ENCODE results near the gene PTPRE.

The PTPRE gene

DNA sequence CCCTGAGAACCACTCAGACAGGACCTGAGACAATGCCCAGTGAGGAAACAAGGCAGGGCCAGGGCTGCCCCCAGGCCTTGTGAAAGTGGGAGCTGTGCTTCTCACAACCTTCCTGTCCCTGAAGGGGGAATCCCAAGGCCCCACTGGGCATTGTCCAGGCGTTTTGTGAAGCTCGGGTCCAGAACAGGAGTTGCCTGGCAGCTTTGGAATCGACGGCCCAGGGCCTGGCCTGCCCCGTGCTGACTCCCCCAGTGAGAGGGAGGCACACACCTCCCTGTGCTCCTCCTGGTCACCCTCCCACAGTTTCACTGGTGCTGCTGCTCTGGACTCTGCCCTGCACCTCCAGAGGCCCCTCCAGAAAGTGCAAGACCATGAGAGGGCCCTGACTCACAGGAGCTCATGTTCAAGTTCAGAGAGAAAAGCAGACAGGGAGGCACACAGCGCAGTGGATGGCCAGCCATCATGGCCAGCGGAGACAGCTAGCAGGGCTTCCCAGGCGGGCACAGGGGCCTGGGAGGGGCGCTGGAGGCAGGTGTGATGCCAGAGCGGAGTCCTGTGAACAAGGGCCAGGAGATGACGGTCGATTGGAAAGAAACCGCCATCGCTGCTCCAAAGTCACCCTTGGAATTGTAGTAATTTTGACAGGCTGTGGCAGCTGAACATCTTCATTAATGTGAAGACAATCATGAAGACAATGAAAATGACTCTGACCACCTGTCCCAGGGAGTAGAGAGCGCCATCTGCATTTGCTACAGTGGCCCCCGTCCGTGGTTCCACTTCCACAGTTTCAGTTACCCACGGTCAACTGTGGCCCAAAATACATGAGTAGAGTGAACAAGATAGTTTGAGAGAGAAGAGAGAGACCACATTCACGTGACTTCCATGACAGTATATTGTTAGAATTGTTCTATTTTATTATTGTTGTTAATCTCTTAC, 115.6 kb downstream of the PTPRE start:
- DNase-seq (ENCODE audit: low read depth in 2 of 2, low spot score in 1 of 2), result no peak

DNA sequence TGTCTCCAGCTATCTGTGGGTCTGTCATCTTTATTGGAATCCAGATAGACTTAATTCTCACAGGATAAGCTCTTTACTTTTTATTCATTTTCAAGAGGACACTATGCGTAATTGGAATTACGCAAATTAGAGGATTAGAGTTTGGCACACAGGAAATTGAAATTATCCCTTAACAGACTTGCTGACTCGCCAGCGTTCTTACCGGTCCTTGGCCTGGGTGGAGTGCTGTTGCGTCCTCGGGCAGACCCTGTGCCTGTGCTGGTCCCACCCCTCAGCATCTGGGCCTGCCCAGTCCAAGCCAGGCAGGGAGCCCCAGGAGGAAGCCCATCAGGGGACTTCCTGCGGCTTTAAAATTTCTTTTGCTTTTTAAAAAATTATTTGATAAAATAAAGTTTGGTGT, 117.5 kb downstream of the PTPRE start:
- DNase-seq (ENCODE audit: low read depth in 2 of 2, low spot score in 1 of 2), result no peak

DNA sequence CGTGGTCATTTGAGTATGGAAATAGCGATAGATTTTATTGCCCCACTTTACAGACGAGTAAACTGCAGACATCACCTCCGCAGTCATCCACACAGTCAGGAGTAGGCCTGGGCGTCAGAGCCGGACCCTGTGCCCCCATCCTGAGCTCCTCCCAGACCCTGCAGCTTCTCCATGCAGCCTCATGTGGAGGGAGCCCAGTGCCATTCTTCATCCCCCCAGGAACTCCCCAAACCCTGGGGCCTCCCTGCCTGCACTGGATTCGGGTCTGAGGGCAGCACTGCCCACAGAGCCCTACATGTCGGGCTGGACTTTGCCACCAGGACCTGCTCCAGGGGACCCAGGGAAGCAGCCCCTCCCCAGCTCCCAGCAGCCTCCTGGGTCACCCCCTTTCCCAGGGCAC, 118.5 kb downstream of the PTPRE start:
- DNase-seq (ENCODE audit: low read depth in 2 of 2, low spot score in 1 of 2), result no peak

DNA sequence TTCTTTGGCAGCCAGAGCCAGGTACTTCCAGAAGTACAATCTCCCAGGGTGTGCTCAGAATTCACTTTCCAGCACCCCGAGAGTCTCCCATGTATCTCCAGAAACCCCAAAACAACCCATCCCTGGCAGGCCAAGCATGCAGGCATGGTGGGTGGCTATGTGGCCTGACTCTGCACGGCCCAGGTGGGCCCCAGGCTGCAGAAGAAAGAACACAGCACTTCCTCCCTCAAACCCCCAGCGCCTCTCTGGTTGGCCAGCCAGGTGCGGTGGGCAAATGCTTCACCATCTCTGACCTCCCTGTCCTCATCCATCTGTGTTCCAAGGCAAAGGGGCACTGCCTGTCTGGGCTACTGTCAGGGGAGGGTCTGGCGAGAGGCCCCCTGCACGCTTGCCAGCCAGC, 119.0 kb downstream of the PTPRE start:
- DNase-seq (ENCODE audit: low read depth in 2 of 2, low spot score in 1 of 2), result no peak

DNA sequence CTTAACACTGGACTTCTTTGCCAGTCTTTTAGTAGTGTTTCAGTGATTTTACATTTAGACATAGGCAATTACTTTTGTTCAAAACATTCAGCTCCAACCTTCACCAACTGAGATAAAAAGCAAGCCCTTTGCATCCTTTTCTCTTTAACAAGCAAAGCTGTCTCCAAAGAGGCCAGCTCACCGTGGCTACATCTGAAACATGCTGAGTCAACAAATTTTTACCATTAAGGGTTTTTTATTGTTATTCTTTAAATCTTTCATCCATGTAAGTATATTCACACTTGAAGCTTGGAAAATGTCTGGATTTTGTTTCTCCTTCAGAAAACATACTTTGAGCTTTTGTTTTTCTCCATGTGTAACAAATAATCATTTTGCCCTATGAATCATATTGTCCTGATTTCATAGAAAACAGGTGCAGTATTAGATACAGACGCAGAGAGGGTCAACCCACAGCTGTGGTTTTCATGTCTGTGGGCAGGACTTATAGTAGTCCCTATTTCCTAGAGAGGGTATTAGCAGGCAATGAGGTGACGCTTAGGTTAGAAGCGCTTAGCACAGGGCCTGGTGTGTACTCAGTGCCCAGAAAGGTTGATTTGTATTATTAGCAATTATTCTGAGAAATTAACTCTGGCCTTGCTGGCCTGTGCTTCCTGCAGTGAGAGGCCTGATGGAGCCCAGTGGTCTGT, 119.9 kb downstream of the PTPRE start:
- DNase-seq (ENCODE audit: low read depth in 2 of 2, low spot score in 1 of 2), result no peak

DNA sequence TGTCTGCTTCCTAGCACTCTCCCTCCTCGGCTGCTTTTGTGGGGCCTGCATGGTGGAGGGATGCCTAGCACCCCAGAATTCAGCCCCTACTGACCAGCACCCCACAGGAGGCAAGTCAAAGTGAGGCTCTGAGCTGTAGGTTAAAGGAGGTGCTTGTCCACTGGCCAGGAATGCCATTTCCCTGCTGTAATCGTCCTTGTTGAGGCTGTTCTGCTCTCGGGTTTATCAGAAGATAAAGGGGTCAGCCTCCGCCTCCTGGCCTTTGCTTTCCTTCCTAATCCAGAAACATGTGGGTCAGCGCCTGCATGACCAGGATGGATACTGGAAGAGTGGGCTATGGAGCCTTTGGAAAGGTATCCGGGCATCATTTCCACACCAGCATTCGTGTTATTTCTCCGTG, 120.4 kb downstream of the PTPRE start:
- no peak for DNase-seq (ENCODE audit: low read depth in 2 of 2, low spot score in 1 of 2)

DNA sequence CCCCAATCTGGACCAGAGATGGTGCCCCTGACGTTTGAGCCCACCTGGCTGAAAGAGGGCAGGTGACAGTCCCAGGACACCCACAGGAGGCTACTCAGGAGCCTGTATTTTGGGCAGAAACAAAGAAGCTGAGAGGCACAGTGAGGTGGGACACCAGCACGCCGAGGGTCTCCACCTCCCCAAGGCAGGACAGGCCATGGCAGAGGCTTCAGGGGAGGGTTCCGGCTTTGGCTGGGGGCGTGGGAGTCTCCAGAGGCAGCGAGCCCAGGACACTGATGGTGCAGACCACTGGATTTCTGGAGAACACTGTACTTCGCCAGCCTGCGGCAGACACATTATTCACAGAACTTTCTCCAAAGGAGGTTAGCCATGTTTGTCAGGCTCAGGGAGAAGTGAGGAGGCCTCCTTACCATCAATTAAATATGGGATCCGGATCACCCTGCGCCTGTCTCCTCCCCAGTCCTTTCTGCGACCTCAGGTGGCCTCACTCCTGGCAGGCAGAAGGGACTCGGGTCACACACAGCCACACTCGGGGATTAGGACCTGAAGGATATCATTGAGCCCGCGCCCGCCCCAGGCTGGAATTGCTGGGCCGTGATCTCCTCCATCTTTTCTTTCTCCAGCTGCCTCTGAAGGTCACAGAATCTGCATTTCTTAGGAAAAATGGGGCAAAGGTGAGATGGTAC, 121.1 kb downstream of the PTPRE start:
- DNase-seq (ENCODE audit: low read depth in 2 of 2, low spot score in 1 of 2), result no peak

DNA sequence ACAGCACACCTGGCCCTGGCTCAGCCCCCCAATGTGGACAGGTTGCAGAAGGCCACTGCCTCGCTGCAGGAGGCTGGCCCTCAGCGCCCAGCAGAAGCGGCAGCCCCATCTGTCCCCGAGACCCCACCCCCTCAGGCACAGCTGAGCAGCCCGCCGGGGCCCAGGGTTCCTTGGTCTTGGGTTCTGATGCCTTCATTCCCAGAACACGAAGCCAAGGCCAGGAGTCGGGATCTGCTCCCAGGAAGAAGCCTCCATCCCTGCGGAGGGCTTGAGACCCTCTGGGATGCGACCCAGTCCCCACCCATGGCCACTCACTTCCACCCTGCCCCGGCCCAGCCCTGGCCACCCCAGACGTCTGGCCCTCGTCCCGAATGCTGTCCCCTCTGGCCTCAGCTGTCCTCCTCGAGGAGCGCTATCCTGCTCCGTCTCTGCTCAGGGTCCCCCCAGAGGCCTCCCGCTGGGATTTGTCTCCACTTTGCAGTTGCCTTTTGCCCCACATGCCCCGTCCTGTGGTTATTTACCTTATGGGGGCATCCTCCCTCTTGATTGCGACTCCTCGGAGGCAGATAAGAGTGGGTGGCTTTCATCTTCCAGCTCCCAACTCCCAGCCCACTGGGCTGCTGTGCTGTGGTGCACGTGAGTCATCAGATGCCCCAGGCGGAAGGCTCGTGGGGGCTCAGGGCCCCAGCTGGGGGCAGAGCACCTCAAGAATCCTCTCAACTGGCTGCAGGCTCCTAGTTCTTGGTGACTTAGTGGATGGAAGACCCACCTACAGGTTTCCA, 121.8 kb downstream of the PTPRE start:
- no peak for DNase-seq (ENCODE audit: low read depth in 2 of 2, low spot score in 1 of 2)

DNA sequence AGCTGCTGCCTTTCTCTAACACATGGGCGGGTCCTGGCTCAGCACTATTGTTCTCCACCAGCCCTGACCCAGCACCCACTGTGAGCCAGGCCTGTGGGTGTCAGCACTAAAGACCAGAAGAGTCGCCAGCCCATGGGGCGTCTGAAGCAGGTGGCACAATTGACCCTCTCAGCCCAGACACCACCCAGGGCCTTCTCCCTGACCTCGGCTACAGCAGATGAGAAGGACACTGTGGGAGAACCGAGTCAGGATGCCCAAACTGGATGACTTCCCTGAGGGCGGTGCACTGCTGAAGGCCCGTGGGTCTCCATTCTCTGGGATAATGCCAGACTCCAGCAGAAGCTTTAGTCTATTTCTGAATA, 122.4 kb downstream of the PTPRE start:
- no peak for DNase-seq (ENCODE audit: low read depth in 2 of 2, low spot score in 1 of 2)

DNA sequence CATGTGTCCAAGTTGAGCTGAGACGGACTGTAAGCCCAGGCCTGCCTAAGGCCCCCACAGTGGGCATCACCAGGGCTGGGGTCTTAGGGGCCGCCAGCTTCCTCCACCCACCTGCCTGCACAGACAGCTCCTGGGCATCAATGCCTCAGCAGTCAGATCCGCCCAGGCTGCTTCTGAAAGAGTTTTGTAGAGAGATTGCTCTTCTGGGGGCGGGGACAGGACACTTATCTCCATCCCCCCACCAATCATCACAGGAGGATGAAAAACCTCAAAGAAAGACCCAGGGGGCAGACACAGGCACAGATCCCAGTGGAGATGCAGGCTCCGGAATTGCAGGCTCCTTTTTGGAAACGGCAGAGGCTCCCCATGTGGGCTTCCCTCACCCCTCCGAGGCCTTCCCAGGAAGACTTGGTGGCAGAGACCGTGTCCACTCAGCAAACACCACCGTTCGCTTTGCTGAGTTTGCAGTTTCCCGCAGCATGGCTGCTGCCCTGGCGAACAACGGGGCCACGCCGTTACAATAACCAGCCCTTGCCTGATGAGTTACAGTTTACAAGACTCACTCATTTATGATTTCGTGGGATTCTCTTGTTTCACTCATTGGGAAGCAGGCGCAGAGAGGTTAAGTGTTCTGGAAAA, 122.9 kb downstream of the PTPRE start:
- no peak for DNase-seq (ENCODE audit: low read depth in 2 of 2, low spot score in 1 of 2)

DNA sequence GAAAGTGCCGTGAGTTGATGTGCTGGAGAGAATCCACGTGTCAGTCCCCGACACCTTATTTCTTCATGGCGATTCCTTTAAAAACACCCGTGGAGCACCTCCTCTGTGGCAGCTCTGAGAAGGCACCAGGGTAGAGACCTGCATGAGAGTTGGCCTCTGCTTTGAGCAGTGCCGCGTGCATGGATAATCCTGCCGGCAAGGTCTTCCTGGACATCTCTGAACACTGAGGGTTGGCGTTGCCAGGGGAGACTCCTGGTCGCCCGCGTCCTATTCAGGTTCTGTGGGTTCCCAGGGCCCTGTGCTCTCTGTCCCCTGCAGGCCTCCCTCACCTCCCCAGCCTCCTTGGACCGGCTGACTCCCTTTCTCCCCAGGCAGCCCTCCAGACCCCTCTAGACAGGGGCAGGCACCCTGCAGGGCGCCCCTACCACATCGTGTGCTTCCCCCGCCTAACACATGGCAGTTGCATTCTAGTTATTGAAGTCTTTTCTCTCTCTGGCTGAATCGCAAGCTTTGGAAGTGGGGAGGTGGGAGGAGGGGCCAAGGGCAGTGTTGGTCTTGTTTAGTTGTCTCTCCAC, 123.7 kb downstream of the PTPRE start:
- DNase-seq (ENCODE audit: low read depth in 2 of 2, low spot score in 1 of 2), result no peak

DNA sequence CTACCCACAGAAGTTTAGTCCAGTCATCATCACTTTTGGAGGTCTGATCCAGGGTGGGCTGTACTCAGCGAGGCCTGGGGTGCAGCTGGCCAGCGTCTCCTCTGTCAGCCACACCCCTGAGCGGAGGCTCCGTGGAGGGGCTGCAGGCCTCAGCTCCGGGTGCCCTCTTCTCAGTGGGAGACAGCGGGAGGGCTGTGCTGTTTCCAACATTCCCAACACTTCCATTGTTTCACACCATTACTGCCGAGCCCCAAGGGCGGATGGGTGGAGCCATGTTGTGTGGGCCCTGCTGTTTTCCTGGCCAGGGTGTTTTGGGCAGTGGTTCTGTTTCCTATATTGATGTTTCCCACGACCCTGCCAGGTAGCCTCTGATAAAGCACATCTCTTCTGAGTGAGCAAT, 124.3 kb downstream of the PTPRE start:
- DNase-seq (ENCODE audit: low read depth in 2 of 2, low spot score in 1 of 2), result no peak

DNA sequence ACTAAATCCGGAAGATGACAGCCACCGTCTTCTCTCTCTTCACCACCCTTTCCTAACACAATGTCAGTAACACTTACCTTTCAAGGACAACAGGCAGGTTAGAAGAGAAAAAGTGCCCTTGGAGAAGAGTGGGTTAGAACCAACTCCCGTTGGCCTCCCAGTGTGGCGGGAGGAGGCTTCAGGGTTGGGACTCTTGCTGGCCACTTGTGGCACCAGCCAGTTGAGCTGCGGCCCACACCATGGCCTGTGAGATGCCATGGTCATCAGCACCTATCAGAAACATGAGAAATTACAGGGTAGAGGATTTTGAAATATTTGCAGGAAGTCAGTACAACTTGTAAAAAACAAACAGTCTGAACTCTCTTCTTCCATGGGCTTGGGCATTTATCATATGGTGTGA, 125.6 kb downstream of the PTPRE start:
- no peak for DNase-seq (ENCODE audit: low read depth in 2 of 2, low spot score in 1 of 2)

DNA sequence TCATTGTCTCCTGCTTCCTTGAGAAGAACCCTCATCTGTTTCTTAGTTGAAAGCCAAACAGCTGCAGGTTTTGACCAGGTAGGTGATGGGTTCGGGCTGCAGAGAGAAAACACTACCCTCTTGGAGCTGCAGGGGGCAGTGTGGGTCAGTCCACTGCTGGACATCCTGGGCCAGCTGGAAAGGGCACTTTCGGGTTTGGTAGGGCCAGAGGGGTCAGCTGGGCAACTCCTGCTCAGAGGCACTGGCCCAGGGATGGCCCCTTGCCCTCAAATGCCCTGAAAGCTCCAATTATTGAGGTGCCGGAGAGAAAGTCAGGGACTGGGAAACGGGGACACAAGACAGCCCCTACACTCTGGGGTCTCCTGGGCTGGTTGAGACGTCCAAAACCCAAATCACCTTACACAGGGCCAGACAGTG, 128.7 kb downstream of the PTPRE start:
- peak in 1 of 2 donors; percentile 28 for DNase-seq (ENCODE audit: low read depth in 2 of 2, low spot score in 1 of 2)

DNA sequence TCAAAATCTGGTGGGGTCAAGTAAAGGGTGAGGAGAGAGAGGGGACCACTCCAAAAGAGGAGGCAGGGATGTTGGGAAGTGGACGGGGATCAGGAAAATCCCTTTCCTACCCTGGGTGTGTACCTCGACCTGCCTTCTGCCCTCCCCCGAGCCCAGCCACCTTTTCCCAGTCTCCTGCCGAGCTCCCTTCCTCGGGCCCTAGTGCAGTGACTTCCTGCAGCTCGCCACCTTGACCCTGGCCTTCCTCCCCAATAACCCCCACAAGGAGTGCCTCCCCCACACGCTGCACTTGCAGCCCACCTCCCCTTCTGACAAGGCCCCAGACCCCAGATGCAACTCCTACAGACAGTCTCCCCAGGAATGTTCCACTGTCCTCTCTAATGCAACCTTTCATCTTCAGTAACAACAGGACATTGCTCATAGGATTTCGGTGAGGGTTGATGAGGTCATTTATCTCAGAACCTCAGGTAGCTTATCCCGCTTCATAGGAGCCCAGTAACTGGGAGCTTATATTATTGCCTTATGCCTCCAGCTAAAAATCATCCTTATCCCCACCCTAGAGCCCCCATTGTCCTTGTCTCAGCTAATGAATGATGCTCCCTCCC, 129.2 kb downstream of the PTPRE start:
- DNase-seq (ENCODE audit: low read depth in 2 of 2, low spot score in 1 of 2), result no peak

DNA sequence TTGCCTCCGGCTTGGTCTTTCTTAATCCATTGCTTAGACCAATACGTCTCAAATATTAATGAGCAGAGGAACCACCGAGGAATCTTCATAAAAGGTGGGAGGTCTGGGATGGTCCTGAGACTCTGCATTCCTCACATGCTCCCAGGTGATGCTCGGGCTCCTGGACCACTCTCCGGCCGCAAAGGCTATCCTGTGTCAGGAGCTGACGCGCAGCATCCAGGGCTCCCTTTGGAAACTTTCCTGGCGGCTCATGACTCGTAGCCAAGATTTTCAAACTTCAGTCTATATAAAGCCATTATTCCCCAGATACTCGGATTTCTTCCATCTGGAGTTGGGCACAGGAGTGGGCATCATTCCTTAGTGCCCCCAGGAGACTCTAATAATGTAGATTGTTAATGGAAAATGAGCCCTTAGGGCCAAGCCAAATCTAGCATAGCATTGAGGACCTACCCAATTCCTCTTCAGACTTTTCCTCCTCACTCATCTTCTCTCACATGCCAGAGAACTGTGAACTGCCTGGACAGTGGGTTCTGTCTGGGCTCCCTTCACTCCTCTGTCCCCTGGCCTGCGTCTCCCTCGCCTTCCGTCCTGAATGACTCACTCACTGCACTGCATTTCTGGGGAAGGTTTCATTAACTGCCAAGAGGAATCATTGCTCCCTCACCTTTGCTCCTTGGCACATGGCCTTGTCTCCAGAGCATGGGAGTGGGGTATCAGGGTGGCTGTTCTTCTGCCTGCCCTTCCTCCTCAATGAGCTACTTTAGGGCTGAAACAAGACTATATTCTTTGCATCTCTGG, 130.0 kb downstream of the PTPRE start:
- DNase-seq (ENCODE audit: low read depth in 2 of 2, low spot score in 1 of 2), result no peak

DNA sequence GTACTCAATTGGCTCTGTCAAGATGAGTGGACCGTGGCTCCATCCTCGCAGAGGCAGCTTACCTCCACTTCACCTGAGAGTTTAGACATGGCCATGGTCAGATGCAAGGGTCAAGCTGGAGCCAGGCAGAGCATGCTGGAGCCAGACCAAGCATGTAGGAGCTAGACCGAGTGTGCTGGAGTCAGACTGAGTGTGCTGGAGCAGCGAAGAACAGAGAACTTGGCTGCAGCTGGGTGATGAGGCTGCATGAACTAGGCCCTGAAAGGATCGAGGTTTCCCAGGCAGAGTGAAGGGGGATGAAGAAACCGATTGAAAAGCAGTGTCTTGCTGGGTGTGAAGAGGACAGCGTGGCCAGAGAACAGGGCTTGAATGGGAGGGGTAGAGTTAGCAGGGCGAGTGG, 133.2 kb downstream of the PTPRE start:
- no peak for DNase-seq (ENCODE audit: low read depth in 2 of 2, low spot score in 1 of 2)

DNA sequence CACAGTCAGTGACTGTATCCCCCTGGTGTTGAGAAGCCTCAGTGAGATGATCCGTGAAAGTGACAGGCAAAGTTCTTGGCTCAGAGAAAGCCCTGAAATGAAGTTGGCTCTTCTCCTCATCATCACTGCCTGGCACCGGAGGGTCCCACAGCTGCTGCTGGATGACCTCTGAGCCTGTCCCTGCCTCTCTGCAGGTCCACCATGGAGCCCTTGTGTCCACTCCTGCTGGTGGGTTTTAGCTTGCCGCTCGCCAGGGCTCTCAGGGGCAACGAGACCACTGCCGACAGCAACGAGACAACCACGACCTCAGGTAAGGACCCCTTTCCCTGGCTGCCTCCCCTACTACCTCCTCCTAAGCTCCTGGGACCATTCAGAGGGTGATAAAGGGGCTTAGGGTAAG, 133.8 kb downstream of the PTPRE start:
- DNase-seq (ENCODE audit: low read depth in 2 of 2, low spot score in 1 of 2), result no peak

DNA sequence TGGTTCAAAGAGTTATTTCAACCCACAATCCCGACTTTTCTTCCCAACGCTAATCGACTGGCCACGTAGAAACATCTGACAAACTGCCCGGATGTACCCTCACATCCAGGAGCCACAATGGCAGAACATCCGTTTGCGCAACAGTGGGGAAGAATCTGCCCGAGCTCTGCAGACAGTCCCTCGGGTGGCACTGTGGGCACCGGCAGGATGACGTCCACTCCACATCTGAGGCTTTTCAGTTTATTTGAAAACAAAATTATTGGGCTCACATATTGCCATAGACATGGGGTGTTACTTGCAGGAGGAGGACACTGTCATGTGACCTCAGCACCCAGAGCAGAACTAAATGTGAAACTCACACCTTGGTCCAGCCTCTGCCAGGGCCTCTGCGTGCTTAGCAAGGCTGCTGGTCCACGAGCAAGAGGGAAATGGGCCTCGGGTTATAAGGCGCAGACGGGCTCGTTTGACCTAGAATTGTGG, 135.3 kb downstream of the PTPRE start:
- DNase-seq (ENCODE audit: low read depth in 2 of 2, low spot score in 1 of 2), result no peak

All from stimulated activated CD8-positive, alpha-beta memory T cell treated with anti-CD3 and anti-CD28 coated beads, Interleukin-4, amount 100 ng/mL, for 1 hour (primary cell).